HepG2 (cell line): ENCODE data around the gene SIAE. TPM values are rescaled to one million over a fixed set of nuclear protein-coding genes. Genes with fewer than 3 reads are reported as not detected.

Experiments
- ASH2L ChIP-seq: fragments of 300-600, 200-600 bp; sonication (generic); IDR thresholded peaks from 2 replicates; pipeline ENCODE4 v1.7.0; 2017; ENCODE audit warnings: low read depth, mild to moderate bottlenecking, moderate library complexity, mixed read lengths, low read length; ENCODE audit not compliant: insufficient read length
- FOXK2 ChIP-seq: fragments of 450-650 bp; IDR thresholded peaks from 2 replicates; pipeline ENCODE4 v1.6.1; 2016
- KLF6 ChIP-seq: IDR thresholded peaks from 2 replicates; pipeline ENCODE4 v1.8.0; 2016; ENCODE audit warnings: missing biosample characterization, missing genetic modification reagents
- NCOA2 ChIP-seq: sonication (generic); formaldehyde crosslinking; IDR thresholded peaks from 2 replicates; pipeline ENCODE4 v1.8.0; 2022; ENCODE audit warnings: inconsistent platforms
- RFX1 ChIP-seq: fragments of 450-650 bp; IDR thresholded peaks from 2 replicates; pipeline ENCODE4 v1.6.1; 2017
- TAF1 ChIP-seq: sonication (generic); formaldehyde crosslinking; IDR thresholded peaks from 2 replicates; pipeline ENCODE4 v1.4.0; 2020; ENCODE audit warnings: missing genetic modification reagents
- TBX2 ChIP-seq: sonication (generic); formaldehyde crosslinking; IDR thresholded peaks from 2 replicates; pipeline ENCODE4 v1.5.0; 2020; ENCODE audit warnings: missing genetic modification reagents, mild to moderate bottlenecking, borderline replicate concordance
- ZMYM4 ChIP-seq: sonication (generic); formaldehyde crosslinking; IDR thresholded peaks from 2 replicates; pipeline ENCODE4 v1.8.1; 2023; ENCODE audit warnings: mild to moderate bottlenecking, missing genetic modification reagents
- ZNF264 ChIP-seq: sonication (generic); formaldehyde crosslinking; IDR thresholded peaks from 2 replicates; pipeline ENCODE4 v1.4.0; 2020; ENCODE audit warnings: missing genetic modification reagents
- ZNF510 ChIP-seq: sonication (generic); formaldehyde crosslinking; IDR thresholded peaks from 2 replicates; pipeline ENCODE4 v1.4.0; 2020; ENCODE audit warnings: low read depth, mild to moderate bottlenecking, missing genetic modification reagents
- ZNF772 ChIP-seq: sonication (generic); formaldehyde crosslinking; IDR thresholded peaks from 2 replicates; pipeline ENCODE4 v1.5.0; 2020; ENCODE audit warnings: mild to moderate bottlenecking, missing genetic modification reagents
- ZNF780A ChIP-seq: sonication (generic); formaldehyde crosslinking; IDR thresholded peaks from 2 replicates; pipeline ENCODE4 v1.8.0; 2022; ENCODE audit warnings: mild to moderate bottlenecking, missing genetic modification reagents, moderate library complexity
- polyA plus RNA-seq, 8 experiments: library from polyadenylated mRNA; depleted of rRNA in 3 of 8; stranded (reverse) in 7 of 8; unstranded in 1 of 8; fragments of >200 nt; fragmentation: Illumina TruSeq in 4 of 8; extraction: Trizol in 4 of 8; gene quantifications; 2 replicates each; pipeline versions ENCODE4 v1.2.1 to v1.2.3, GENCODE V29; 2011 to 2016; ENCODE audit warnings: low read depth in 4 of 8, missing spikeins in 1 of 8, mixed read lengths in 1 of 8; ENCODE audit not compliant: insufficient read depth in 1 of 8
- total RNA-seq, 5 experiments: library from RNA; depleted of rRNA; stranded (reverse); fragments of >200 nt; fragmentation: Illumina TruSeq; extraction: Trizol; gene quantifications; 2 replicates each; pipeline ENCODE4 v1.2.3, GENCODE V29; 2016; ENCODE audit warnings: low read depth in 1 of 5
- TF ChIP-seq, protein P1 (sequence below): sonication (generic); formaldehyde crosslinking; IDR thresholded peaks from 2 replicates; pipeline ENCODE4; 2020; ENCODE audit warnings: missing genetic modification reagents, mild to moderate bottlenecking, borderline replicate concordance
- TF ChIP-seq, protein P2 (sequence below): sonication (generic); formaldehyde crosslinking; IDR thresholded peaks from 2 replicates; pipeline ENCODE4 v1.4.0; 2020; ENCODE audit warnings: missing genetic modification reagents, mild to moderate bottlenecking, borderline replicate concordance
- TF ChIP-seq, protein P3 (sequence below): IDR thresholded peaks from 2 replicates; pipeline ENCODE4 v1.6.1; 2016; ENCODE audit warnings: low read depth, missing genetic modification reagents, missing compliant biosample characterization
- TF ChIP-seq, protein P4 (sequence below), 2 experiments: fragments of 450-650 bp in 1 of 2; sonication (generic) in 1 of 2; formaldehyde crosslinking; IDR thresholded peaks; 2 replicates each; pipeline versions ENCODE4 v1.5.0 to v1.8.0; 2020 to 2022; ENCODE audit warnings: mild to moderate bottlenecking in 1 of 2, missing genetic modification reagents in 1 of 2

Gene SIAE
- total and polyA plus RNA-seq, 2 of the 13 experiments (the other 11 are each of a cell fraction or from before 2014, with no cell fraction given): 7.0 to 22.4 TPM

DNA sequence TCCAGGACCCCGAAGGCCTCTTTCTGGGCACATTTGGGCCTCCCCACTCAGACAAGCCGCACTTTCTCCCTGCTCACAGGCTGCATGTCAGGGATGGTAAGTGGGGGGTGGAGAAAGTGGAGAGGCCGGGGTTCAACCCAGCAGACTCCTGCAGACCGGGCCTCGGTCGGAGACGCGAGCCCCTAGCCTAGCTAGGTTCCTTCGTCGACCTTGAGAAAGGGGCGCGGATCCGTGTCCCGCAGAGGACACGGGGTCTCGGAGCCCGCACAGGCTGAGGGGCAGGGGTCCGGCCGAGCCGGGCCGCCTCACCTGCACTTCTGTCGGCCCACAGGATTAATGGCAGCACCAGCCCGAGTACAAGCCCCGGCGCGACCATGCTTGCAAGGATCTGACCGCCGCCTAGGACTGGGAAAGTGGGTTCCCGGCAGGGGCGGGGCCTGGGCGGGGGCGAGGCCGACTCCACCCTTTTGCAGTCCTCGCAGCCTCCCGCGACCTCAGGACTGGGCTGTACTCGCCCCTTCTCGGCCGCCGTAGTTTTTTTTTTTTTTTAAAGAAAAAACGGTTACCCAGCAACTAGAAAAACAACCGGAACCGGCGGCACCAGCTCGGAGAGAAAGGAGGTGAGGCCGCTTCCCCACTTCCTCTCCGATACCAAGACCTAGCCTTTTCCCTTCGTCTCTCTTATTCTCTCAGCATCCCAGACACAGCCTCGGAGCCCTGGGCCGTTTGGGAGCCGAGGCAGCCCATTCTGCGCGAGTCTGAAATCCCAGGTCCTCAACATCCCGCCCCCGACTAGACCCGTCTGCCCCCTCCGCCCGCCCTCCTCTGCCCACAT lies at the start of gene SIAE, which contains the start of gene SPA17 (continued):
- TF ChIP-seq, protein P1, sequence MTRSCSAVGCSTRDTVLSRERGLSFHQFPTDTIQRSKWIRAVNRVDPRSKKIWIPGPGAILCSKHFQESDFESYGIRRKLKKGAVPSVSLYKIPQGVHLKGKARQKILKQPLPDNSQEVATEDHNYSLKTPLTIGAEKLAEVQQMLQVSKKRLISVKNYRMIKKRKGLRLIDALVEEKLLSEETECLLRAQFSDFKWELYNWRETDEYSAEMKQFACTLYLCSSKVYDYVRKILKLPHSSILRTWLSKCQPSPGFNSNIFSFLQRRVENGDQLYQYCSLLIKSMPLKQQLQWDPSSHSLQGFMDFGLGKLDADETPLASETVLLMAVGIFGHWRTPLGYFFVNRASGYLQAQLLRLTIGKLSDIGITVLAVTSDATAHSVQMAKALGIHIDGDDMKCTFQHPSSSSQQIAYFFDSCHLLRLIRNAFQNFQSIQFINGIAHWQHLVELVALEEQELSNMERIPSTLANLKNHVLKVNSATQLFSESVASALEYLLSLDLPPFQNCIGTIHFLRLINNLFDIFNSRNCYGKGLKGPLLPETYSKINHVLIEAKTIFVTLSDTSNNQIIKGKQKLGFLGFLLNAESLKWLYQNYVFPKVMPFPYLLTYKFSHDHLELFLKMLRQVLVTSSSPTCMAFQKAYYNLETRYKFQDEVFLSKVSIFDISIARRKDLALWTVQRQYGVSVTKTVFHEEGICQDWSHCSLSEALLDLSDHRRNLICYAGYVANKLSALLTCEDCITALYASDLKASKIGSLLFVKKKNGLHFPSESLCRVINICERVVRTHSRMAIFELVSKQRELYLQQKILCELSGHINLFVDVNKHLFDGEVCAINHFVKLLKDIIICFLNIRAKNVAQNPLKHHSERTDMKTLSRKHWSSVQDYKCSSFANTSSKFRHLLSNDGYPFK (CRISPR knock-in tag): peak; percentile 70
- peak; percentile 64 for TF ChIP-seq NCOA2 (CRISPR knock-in tag)
- TF ChIP-seq, protein P2, sequence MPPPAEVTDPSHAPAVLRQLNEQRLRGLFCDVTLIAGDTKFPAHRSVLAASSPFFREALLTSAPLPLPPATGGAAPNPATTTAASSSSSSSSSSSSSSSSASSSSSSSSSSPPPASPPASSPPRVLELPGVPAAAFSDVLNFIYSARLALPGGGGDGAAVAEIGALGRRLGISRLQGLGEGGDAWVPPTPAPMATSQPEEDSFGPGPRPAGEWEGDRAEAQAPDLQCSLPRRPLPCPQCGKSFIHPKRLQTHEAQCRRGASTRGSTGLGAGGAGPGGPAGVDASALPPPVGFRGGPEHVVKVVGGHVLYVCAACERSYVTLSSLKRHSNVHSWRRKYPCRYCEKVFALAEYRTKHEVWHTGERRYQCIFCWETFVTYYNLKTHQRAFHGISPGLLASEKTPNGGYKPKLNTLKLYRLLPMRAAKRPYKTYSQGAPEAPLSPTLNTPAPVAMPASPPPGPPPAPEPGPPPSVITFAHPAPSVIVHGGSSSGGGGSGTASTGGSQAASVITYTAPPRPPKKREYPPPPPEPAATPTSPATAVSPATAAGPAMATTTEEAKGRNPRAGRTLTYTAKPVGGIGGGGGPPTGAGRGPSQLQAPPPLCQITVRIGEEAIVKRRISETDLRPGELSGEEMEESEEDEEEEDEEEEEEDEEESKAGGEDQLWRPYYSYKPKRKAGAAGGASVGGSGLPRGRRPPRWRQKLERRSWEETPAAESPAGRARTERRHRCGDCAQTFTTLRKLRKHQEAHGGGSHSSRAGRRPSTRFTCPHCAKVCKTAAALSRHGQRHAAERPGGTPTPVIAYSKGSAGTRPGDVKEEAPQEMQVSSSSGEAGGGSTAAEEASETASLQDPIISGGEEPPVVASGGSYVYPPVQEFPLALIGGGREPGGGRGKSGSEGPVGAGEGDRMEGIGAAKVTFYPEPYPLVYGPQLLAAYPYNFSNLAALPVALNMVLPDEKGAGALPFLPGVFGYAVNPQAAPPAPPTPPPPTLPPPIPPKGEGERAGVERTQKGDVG (CRISPR knock-in tag): 0 out of 2 replicates have a peak, but pooled peaks have one; percentile 42
- TF ChIP-seq TBX2 (CRISPR knock-in tag): peak; percentile 54
- peak; percentile 68; the same call in 1 of the 2 replicates for TF ChIP-seq ZNF510 (CRISPR knock-in tag)
- peak; percentile 36; the same call in 1 of the 2 replicates for TF ChIP-seq ZNF264 (CRISPR knock-in tag)
- TF ChIP-seq ZNF772 (CRISPR knock-in tag): 0 out of 2 replicates have a peak, but pooled peaks have one; percentile 20
- TF ChIP-seq, protein P3, sequence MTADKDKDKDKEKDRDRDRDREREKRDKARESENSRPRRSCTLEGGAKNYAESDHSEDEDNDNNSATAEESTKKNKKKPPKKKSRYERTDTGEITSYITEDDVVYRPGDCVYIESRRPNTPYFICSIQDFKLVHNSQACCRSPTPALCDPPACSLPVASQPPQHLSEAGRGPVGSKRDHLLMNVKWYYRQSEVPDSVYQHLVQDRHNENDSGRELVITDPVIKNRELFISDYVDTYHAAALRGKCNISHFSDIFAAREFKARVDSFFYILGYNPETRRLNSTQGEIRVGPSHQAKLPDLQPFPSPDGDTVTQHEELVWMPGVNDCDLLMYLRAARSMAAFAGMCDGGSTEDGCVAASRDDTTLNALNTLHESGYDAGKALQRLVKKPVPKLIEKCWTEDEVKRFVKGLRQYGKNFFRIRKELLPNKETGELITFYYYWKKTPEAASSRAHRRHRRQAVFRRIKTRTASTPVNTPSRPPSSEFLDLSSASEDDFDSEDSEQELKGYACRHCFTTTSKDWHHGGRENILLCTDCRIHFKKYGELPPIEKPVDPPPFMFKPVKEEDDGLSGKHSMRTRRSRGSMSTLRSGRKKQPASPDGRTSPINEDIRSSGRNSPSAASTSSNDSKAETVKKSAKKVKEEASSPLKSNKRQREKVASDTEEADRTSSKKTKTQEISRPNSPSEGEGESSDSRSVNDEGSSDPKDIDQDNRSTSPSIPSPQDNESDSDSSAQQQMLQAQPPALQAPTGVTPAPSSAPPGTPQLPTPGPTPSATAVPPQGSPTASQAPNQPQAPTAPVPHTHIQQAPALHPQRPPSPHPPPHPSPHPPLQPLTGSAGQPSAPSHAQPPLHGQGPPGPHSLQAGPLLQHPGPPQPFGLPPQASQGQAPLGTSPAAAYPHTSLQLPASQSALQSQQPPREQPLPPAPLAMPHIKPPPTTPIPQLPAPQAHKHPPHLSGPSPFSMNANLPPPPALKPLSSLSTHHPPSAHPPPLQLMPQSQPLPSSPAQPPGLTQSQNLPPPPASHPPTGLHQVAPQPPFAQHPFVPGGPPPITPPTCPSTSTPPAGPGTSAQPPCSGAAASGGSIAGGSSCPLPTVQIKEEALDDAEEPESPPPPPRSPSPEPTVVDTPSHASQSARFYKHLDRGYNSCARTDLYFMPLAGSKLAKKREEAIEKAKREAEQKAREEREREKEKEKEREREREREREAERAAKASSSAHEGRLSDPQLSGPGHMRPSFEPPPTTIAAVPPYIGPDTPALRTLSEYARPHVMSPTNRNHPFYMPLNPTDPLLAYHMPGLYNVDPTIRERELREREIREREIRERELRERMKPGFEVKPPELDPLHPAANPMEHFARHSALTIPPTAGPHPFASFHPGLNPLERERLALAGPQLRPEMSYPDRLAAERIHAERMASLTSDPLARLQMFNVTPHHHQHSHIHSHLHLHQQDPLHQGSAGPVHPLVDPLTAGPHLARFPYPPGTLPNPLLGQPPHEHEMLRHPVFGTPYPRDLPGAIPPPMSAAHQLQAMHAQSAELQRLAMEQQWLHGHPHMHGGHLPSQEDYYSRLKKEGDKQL (CRISPR knock-in tag): 0 out of 2 replicates have a peak, but pooled peaks have one; percentile 18
- TF ChIP-seq ZNF780A (CRISPR knock-in tag): no peak
- peak; percentile 81 for TF ChIP-seq KLF6 (CRISPR knock-in tag)
- peak; percentile 51 for TF ChIP-seq ZMYM4 (CRISPR knock-in tag)
- TF ChIP-seq, protein P4, sequence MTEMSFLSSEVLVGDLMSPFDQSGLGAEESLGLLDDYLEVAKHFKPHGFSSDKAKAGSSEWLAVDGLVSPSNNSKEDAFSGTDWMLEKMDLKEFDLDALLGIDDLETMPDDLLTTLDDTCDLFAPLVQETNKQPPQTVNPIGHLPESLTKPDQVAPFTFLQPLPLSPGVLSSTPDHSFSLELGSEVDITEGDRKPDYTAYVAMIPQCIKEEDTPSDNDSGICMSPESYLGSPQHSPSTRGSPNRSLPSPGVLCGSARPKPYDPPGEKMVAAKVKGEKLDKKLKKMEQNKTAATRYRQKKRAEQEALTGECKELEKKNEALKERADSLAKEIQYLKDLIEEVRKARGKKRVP (CRISPR knock-in tag; IDR thresholded peaks at IDR 0.05): peak in 1 of 2 experiments; percentile 71; a peak in 2 of 4 replicates
- 0 out of 2 replicates have a peak, but pooled peaks have one; percentile 44 for TF ChIP-seq FOXK2
- TF ChIP-seq TAF1 (CRISPR knock-in tag): peak; percentile 86
- peak; percentile 63 for TF ChIP-seq RFX1
- peak; percentile 62 for TF ChIP-seq ASH2L
